GM08714 (cell line): ENCODE measurements around the gene LSM14B.
"Not testable (repeated sequence)": the region's sequence is repeated elsewhere in the genome, so short reads cannot be mapped to it uniquely, and the experiment has no call there.

ENCODE experiments used
- H3K4me3 ChIP-seq: fragments of 200-500 bp; sonication (Bioruptor generic); 2 replicates; pipeline ENCODE4 v1.5.1; 2014; ENCODE audit warnings: mild to moderate bottlenecking, low read length, inconsistent platforms
- ZNF274 ChIP-seq: IDR thresholded peaks from 2 replicates; pipeline ENCODE4 v1.6.1; 2012; ENCODE audit warnings: mild to moderate bottlenecking, low read depth, low read length

The LSM14B gene

GRCh38 chr20:62121776-62122653 is at the start of gene LSM14B:
TSS of gene LSM14B (plus strand) at chr20:62122475. CDS start at chr20:62122667, 192 bp downstream.
- no peak for TF ChIP-seq ZNF274
- peak within 1 kb of the TSS; percentile 79 for H3K4me3 ChIP-seq

GRCh38 chr20:62073323-62073722 is 49.0 kb upstream of the LSM14B start:
- H3K4me3 ChIP-seq = no peak overlapping the region
- TF ChIP-seq ZNF274 = no peak

GRCh38 chr20:62079166-62079565 is 43.1 kb upstream of the LSM14B start:
- no peak for TF ChIP-seq ZNF274
- H3K4me3 ChIP-seq = no peak overlapping the region

GRCh38 chr20:62080249-62080990 is 41.9 kb upstream of the LSM14B start:
- H3K4me3 ChIP-seq = no peak overlapping the region
- no peak for TF ChIP-seq ZNF274

GRCh38 chr20:62083312-62083711 is 39.0 kb upstream of the LSM14B start:
- no peak for TF ChIP-seq ZNF274
- H3K4me3 ChIP-seq = no peak overlapping the region

- not testable (repeated sequence) for H3K4me3 ChIP-seq
These were observed 38.1 kb upstream of the LSM14B start for GRCh38 chr20:62084224-62084623.

GRCh38 chr20:62085206-62085605 is 37.1 kb upstream of the LSM14B start:
- no peak for TF ChIP-seq ZNF274
- no peak overlapping the region for H3K4me3 ChIP-seq

GRCh38 chr20:62087227-62087626 is 35.0 kb upstream of the LSM14B start:
- no peak for TF ChIP-seq ZNF274
- no peak overlapping the region for H3K4me3 ChIP-seq

GRCh38 chr20:62087632-62088031 is 34.6 kb upstream of the LSM14B start:
- H3K4me3 ChIP-seq = no peak overlapping the region
- no peak for TF ChIP-seq ZNF274

GRCh38 chr20:62088258-62089127 is 33.8 kb upstream of the LSM14B start:
- H3K4me3 ChIP-seq = no peak overlapping the region
- TF ChIP-seq ZNF274 = no peak

- no peak for TF ChIP-seq ZNF274
- H3K4me3 ChIP-seq = no peak overlapping the region
These were observed 32.9 kb upstream of the LSM14B start for GRCh38 chr20:62089393-62089792.

GRCh38 chr20:62096421-62097380 is 25.6 kb upstream of the LSM14B start:
- no peak overlapping the region for H3K4me3 ChIP-seq
- TF ChIP-seq ZNF274 = no peak

- no peak overlapping the region for H3K4me3 ChIP-seq
- no peak for TF ChIP-seq ZNF274
These were observed 24.3 kb upstream of the LSM14B start for GRCh38 chr20:62097881-62098407.
